Epithelial cell of esophagus (primary cell): ENCODE results near the gene POLR1D.
A peak's percentile ranks its signal among the peaks of the same experiment; 100 is the strongest.

Source experiments
- DNase-seq: peaks from one replicate; pipeline ENCODE4 v3.0.0; 2010; ENCODE audit warnings: low read depth
- H3K4me3 ChIP-seq: 2 replicates; pipeline ENCODE4 v1.5.1; 2011; ENCODE audit warnings: mild to moderate bottlenecking, low read length, control low read depth
- TF ChIP-seq, protein P1 (sequence below): IDR thresholded peaks from 2 replicates; pipeline ENCODE4 v1.5.1; 2011; ENCODE audit warnings: low read depth, mild to moderate bottlenecking, low read length, control low read depth, inconsistent platforms; ENCODE audit not compliant: insufficient read depth; ENCODE audit errors: missing control alignments

The POLR1D gene

DNA sequence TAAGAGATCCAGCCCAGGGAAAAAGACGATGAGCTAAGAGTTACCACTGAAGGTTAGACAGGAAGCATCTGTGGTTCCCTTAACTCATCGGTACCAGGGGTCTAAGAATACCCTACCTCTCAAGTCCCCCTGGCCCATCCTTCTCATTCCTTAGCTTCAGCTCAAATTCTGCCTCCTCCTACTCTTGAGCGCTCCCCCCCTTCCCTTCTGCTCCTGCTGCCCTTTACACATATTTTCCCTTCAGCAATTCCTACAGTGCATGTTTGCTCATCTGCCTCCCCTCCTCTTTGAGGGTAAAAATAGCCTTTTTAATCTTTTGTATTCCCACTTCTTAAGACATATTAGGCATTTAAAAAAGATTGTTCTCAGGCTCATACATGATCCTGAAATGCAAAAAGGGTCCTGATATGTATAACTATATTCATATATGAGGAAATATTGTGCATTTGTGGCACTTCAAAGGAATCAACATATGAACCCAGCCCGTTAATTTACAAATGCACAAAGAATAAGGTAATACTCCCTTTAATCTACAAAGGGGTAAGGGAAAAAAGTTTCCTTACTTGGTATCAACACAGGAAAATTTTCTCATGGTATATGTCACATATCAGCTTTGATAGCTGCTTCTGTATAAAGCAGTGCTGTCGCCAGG, 34.5 kb upstream of the POLR1D start:
- H3K4me3 ChIP-seq, result no peak overlapping the region
- TF ChIP-seq, protein P1, sequence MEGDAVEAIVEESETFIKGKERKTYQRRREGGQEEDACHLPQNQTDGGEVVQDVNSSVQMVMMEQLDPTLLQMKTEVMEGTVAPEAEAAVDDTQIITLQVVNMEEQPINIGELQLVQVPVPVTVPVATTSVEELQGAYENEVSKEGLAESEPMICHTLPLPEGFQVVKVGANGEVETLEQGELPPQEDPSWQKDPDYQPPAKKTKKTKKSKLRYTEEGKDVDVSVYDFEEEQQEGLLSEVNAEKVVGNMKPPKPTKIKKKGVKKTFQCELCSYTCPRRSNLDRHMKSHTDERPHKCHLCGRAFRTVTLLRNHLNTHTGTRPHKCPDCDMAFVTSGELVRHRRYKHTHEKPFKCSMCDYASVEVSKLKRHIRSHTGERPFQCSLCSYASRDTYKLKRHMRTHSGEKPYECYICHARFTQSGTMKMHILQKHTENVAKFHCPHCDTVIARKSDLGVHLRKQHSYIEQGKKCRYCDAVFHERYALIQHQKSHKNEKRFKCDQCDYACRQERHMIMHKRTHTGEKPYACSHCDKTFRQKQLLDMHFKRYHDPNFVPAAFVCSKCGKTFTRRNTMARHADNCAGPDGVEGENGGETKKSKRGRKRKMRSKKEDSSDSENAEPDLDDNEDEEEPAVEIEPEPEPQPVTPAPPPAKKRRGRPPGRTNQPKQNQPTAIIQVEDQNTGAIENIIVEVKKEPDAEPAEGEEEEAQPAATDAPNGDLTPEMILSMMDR, result no peak
- no peak for DNase-seq

DNA sequence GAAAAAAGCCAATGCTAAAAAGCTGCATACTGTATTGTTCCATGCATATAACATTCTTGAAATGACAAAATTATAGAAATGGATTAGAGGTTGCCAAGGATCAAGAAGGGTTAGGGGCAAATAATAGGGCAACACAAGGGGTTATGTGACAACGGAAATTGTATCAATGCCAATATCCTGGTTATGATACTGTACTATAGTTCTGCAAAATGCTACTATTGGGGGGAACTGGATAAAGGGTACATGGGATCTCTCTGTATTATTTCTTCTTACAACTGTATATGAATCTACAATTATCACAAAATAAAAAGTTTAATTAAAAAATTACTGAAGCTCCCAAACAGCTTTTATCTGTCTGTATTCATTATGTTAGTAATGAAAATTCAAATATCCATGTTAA, 33.3 kb upstream of the POLR1D start:
- TF ChIP-seq, protein P1, result no peak
- DNase-seq, result no peak
- H3K4me3 ChIP-seq, result no peak overlapping the region

GRCh38 chr13:27592865-27593264, 28.8 kb upstream of the POLR1D start:
- no peak overlapping the region for H3K4me3 ChIP-seq
- DNase-seq, result no peak

GRCh38 chr13:27593267-27593666, 28.4 kb upstream of the POLR1D start:
- TF ChIP-seq, protein P1, result no peak
- no peak overlapping the region for H3K4me3 ChIP-seq
- DNase-seq, result no peak

More at GRCh38 chr13:27592865-27593264, 28.8 kb upstream of the POLR1D start:
- TF ChIP-seq, protein P1, result no peak

- H3K4me3 ChIP-seq, result no peak overlapping the region
- DNase-seq, result no peak
- TF ChIP-seq, protein P1, result no peak
These were observed 26.5 kb upstream of the POLR1D start for GRCh38 chr13:27595055-27595811.

DNA sequence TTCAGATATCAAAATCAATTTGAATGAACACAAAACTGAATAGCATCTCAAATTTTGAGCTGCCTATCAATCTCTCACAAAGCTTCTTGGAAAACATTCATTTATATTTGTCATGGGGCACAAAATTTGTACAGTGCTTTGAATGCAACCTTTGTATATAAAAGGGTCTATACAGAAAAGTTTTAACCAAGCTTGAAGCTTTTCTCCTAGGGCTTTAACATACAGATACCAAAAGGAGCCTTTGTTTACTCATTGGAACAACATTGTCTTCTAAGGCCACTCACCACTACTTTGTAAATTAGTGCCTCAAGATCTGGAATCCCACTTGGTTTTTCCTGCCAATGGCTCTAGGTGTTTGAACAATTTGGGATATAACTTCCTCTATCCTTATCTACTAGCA, 22.6 kb upstream of the POLR1D start:
- no peak overlapping the region for H3K4me3 ChIP-seq
- no peak for DNase-seq
- TF ChIP-seq, protein P1, result no peak

DNA sequence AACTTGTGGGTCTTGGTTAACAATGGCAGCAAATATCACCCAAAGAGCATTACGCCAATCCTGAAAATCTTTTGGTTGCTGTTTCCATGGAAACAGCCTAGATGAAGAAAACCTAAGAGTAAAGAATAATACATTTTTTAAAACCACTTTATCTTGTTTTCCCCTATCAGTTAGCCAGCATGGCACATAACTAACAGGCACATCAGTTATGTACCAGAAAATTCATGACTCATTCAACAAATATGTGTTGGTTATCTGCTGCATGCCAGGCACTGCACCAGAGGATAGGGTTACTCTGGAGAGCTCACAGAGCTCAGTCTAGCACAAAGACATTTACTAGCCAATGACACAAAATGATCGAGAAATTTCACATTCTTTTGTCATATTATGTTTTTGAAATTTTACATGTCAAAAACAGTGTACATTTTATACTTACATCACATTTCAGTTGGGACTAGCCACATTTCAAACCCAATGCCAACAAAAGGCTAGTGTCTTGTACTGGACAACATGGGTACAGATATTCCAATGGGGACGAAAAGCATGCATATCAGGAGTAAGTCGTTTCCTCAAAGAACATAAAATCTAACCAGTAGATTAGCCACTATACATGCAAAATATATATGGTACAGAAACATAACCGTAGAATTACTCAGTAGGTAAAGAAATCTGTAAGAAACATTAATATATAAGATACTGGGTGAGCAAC, 21.7 kb upstream of the POLR1D start:
- no peak overlapping the region for H3K4me3 ChIP-seq
- TF ChIP-seq, protein P1, result no peak
- DNase-seq, result peak; percentile 75
